ENCODE results near the gene METTL13.
A peak's percentile ranks its signal among the peaks of the same experiment; 100 is the strongest.

Gene METTL13

GRCh38 chr1:171841931-171842761 is 60.7 kb downstream of the METTL13 start:
- Histone ChIP-seq H3K79me2 (ENCODE audit: low read length) (no peaks in the 10 kb centered on the region), H3K9me3 (replicated peaks; ENCODE audit: insufficient read depth, low read length) (no peaks in the 10 kb centered on the region), H3K4me2 (ENCODE audit: low read depth, low read length) (peak overlapping the region; percentile 92), H3K4me1 (ENCODE audit: low read length) (peaks cover 5% of the 10 kb centered on the region; the same call in 1 of the 2 replicates), H3K4me3 (ENCODE audit: low read length) (peak overlapping the region; percentile 87), H3K9me2 (replicated peaks; ENCODE audit: insufficient read depth, low read length) (no peaks in the 10 kb centered on the region), H3F3A (ENCODE audit: insufficient read depth, low read length) (0 out of 2 replicates have a peak, but pooled peaks cover 5% of the 10 kb centered on the region), H2AFZ (ENCODE audit: low read length) (peak overlapping the region; percentile 97), H4K20me1 (ENCODE audit: insufficient read depth, low read length) (no peaks in the 10 kb centered on the region), H3K9ac (ENCODE audit: low read length) (peak overlapping the region; percentile 55; the same call in 1 of the 2 replicates), H3K27ac (ENCODE audit: low read length) (no peak overlapping the region), H3K36me3 (replicated peaks; ENCODE audit: insufficient read depth, low read length) (no peaks in the 10 kb centered on the region), H3K27me3 (replicated peaks; ENCODE audit: insufficient read depth, low read length) (0 out of 2 replicates have a peak, but pooled peaks cover 5% of the 10 kb centered on the region)
- TF ChIP-seq CTCF (IDR thresholded peaks at IDR 0.05; ENCODE audit: low read length) = no peak
- no peak for TF ChIP-seq EZH2phosphoT487 (IDR thresholded peaks at IDR 0.05; ENCODE audit: low read length)
- TF ChIP-seq EZH2 (optimal IDR thresholded peaks at IDR 0.05; ENCODE audit: low read depth, low read length) = no peak
- DNase-seq = no peak

- H3K79me2 ChIP-seq (ENCODE audit: low read length) = no peaks in the 10 kb centered on the region
- H3K9ac ChIP-seq (ENCODE audit: low read length) = no peak overlapping the region
- no peaks in the 10 kb centered on the region for H3K36me3 ChIP-seq (replicated peaks; ENCODE audit: insufficient read depth, low read length)
- no peak overlapping the region for H3K4me2 ChIP-seq (ENCODE audit: low read depth, low read length)
- TF ChIP-seq EZH2 (optimal IDR thresholded peaks at IDR 0.05; ENCODE audit: low read depth, low read length) = no peak
- TF ChIP-seq EZH2phosphoT487 (IDR thresholded peaks at IDR 0.05; ENCODE audit: low read length) = no peak
- TF ChIP-seq CTCF (IDR thresholded peaks at IDR 0.05; ENCODE audit: low read length) = no peak
- no peak overlapping the region for H3K4me3 ChIP-seq (ENCODE audit: low read length)
- no peaks in the 10 kb centered on the region for H3K9me2 ChIP-seq (replicated peaks; ENCODE audit: insufficient read depth, low read length)
- H3F3A ChIP-seq (ENCODE audit: insufficient read depth, low read length) = 0 out of 2 replicates have a peak, but pooled peaks cover 5% of the 10 kb centered on the region
- H3K27me3 ChIP-seq (replicated peaks; ENCODE audit: insufficient read depth, low read length) = 0 out of 2 replicates have a peak, but pooled peaks cover 5% of the 10 kb centered on the region
- no peaks in the 10 kb centered on the region for H4K20me1 ChIP-seq (ENCODE audit: insufficient read depth, low read length)
- H2AFZ ChIP-seq (ENCODE audit: low read length) = no peak overlapping the region
- H3K9me3 ChIP-seq (replicated peaks; ENCODE audit: insufficient read depth, low read length) = no peaks in the 10 kb centered on the region
- peaks cover 5% of the 10 kb centered on the region; the same call in 1 of the 2 replicates for H3K4me1 ChIP-seq (ENCODE audit: low read length)
- H3K27ac ChIP-seq (ENCODE audit: low read length) = no peak overlapping the region
- DNase-seq = no peak
Measured at GRCh38 chr1:171844381-171844780, 62.9 kb downstream of the METTL13 start.

DNA sequence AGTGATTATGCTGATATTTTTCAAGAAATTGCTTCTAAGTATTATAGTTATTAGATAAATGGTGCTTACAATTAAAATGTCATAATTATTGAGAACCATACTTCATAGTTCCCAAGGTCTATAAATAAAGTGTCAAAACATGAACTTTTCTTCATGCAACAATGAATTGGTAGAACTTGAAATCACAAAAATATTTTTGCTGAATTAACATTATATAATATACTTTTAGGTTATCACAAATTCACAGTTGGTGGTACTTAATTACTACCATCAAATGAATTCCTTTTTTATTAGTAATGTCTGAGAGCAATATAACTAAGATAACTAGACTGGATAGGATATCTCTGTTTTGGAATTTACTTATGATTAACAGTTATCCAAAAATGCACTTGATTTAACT is 64.5 kb downstream of the METTL13 start:
- H3K4me2 ChIP-seq (ENCODE audit: low read depth, low read length) = no peak overlapping the region
- H3F3A ChIP-seq (ENCODE audit: insufficient read depth, low read length) = 0 out of 2 replicates have a peak, but pooled peaks cover 1% of the 10 kb centered on the region
- H3K9me3 ChIP-seq (replicated peaks; ENCODE audit: insufficient read depth, low read length) = no peaks in the 10 kb centered on the region
- H3K27ac ChIP-seq (ENCODE audit: low read length) = no peak overlapping the region
- H3K4me1 ChIP-seq (ENCODE audit: low read length) = peaks cover 5% of the 10 kb centered on the region; the same call in 1 of the 2 replicates
- TF ChIP-seq EZH2phosphoT487 (IDR thresholded peaks at IDR 0.05; ENCODE audit: low read length) (no peak), CTCF (IDR thresholded peaks at IDR 0.05; ENCODE audit: low read length) (no peak), EZH2 (optimal IDR thresholded peaks at IDR 0.05; ENCODE audit: low read depth, low read length) (no peak)
- H4K20me1 ChIP-seq (ENCODE audit: insufficient read depth, low read length) = no peaks in the 10 kb centered on the region
- H3K27me3 ChIP-seq (replicated peaks; ENCODE audit: insufficient read depth, low read length) = 0 out of 2 replicates have a peak, but pooled peaks cover 5% of the 10 kb centered on the region
- no peak overlapping the region for H2AFZ ChIP-seq (ENCODE audit: low read length)
- no peak overlapping the region for H3K4me3 ChIP-seq (ENCODE audit: low read length)
- no peaks in the 10 kb centered on the region for H3K79me2 ChIP-seq (ENCODE audit: low read length)
- H3K9me2 ChIP-seq (replicated peaks; ENCODE audit: insufficient read depth, low read length) = no peaks in the 10 kb centered on the region
- H3K9ac ChIP-seq (ENCODE audit: low read length) = no peak overlapping the region
- no peaks in the 10 kb centered on the region for H3K36me3 ChIP-seq (replicated peaks; ENCODE audit: insufficient read depth, low read length)
- DNase-seq = no peak
